Measurements from ENCODE around the gene PTPRF. TPM values are rescaled to one million over a fixed set of nuclear protein-coding genes. Genes with fewer than 3 reads are reported as not detected.

PTPRF gene
- polyA plus RNA-seq, 1 experiment, result 68.3 TPM

DNA sequence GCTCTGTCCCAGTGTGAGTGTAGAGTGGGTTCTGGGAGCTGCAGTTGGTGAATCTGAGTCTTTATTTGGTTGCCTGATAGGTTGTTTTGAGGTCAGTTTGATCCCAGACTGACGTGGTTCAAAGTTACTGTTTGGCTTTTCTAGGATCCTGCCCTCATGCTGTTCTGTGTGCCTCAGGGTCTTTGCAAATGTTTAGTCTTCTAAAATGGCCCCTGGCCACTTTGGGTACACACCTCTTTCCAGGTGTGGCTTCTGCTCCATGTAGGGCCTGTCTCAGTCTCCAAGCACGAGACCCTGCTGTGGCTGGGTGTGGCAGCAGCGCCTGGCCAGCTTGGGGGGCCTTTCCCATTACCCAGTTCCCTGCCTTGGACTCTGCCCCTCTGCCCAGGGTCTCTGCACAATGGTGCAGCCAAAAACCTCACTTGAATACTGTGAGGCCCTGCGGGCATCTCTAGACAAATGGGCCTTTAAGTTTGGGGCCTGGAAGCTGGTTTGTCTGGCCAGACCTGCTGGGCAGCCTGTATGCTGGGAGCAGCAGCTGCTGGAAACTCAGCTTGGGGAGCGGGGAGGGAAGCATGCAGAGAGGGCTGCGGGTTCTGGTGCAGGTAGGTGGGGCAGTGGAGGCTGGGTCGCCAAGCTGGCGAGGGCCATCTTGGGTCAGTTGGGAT lies 5.6 kb downstream of the PTPRF start:
- Histone ChIP-seq H3K4me3 (ENCODE audit: low read depth, low read length) (no peak overlapping the region), H3K27ac (ENCODE audit: low read depth, low read length) (no peak overlapping the region), H3K27me3 (ENCODE audit: control insufficient read depth, insufficient read depth, low read length) (no peaks in the 10 kb centered on the region), H3K9me3 (ENCODE audit: control insufficient read depth, insufficient read depth, low read length) (no peaks in the 10 kb centered on the region; the same call in 1 of the 2 replicates)
- ChIA-PET POLR2A (interaction anchor here (0.6 kb wide), 1 partner anchor 854 kb away, joined by 3 read pairs; no protein-coding TSS in a partner anchor), CTCF (no interaction called here)
- TF ChIP-seq, protein P1, sequence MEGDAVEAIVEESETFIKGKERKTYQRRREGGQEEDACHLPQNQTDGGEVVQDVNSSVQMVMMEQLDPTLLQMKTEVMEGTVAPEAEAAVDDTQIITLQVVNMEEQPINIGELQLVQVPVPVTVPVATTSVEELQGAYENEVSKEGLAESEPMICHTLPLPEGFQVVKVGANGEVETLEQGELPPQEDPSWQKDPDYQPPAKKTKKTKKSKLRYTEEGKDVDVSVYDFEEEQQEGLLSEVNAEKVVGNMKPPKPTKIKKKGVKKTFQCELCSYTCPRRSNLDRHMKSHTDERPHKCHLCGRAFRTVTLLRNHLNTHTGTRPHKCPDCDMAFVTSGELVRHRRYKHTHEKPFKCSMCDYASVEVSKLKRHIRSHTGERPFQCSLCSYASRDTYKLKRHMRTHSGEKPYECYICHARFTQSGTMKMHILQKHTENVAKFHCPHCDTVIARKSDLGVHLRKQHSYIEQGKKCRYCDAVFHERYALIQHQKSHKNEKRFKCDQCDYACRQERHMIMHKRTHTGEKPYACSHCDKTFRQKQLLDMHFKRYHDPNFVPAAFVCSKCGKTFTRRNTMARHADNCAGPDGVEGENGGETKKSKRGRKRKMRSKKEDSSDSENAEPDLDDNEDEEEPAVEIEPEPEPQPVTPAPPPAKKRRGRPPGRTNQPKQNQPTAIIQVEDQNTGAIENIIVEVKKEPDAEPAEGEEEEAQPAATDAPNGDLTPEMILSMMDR (IDR thresholded peaks at IDR 0.05; ENCODE audit: low read depth, low read length), result no peak
- DNase-seq (ENCODE audit: low read depth, low spot score), result no peak

DNA sequence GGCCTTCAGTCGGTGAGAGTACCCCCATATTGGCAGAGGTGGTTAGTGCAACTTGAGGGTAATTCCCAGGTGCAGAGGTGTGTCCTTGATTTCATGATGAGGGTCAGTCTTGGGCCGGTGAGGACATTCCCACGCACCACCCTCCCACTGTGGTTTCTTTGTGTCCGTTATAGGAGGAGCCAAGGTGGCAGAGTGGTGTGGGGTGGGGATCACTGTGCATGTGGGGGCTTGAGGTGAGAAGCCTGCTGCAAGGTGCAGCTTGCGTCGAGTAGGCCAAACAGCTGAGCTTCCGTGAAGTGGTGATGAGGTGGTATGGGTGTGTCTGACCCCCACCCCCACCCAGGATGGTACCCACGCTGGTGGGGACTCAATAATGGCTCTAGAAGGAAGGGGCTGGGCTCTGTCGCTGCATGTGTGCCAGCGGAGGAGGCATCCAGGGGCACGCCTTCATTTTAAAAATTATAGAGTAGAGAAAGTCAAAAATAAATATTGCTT lies 6.2 kb downstream of the PTPRF start:
- ChIA-PET POLR2A (no interaction called here), CTCF (no interaction called here)
- H3K4me3 ChIP-seq (ENCODE audit: low read depth, low read length), result no peak overlapping the region
- H3K27ac ChIP-seq (ENCODE audit: low read depth, low read length), result no peak overlapping the region
- H3K9me3 ChIP-seq (ENCODE audit: control insufficient read depth, insufficient read depth, low read length), result no peaks in the 10 kb centered on the region; the same call in 1 of the 2 replicates
- no peak for DNase-seq (ENCODE audit: low read depth, low spot score)
- TF ChIP-seq, protein P1 (IDR thresholded peaks at IDR 0.05; ENCODE audit: low read depth, low read length), result no peak
- no peaks in the 10 kb centered on the region for H3K27me3 ChIP-seq (ENCODE audit: control insufficient read depth, insufficient read depth, low read length)

DNA sequence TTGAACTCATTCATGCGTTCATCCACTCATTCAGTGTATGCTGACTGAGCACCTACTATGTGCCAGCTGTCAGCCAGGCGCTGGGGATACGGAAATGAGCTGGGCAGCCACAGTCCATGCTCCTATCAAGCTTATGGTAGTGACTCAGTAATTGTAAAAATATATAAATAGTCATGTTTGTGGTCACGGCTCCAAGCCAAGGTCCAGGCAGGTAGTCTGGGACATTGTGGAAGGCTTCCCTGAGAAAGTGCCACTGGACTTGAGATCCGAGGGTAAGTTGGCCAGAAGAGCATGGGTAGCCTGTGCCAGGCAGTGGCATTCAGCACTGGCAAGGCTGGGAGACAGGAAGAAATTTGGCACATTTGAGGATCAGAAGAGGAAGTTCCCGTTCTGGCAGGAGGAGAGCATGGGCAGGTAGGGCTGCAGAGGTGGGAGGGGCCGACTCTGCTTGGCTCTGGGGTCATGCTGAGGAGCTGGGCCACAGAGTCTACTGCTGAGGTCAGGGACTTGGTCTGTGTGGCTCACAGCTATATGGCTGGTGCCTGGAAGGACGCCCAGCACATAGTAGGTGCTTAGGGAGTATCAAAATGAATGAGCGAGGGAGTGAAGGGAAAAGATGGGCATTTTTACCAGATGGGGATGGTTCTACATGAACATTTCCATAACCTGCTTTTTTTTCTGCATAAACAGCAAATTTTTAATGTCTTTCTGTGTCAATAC lies 6.9 kb downstream of the PTPRF start:
- no peaks in the 10 kb centered on the region for H3K27me3 ChIP-seq (ENCODE audit: control insufficient read depth, insufficient read depth, low read length)
- no peak for DNase-seq (ENCODE audit: low read depth, low spot score)
- no peaks in the 10 kb centered on the region for H3K9me3 ChIP-seq (ENCODE audit: control insufficient read depth, insufficient read depth, low read length)
- ChIA-PET POLR2A (no interaction called here), CTCF (no interaction called here)
- H3K27ac ChIP-seq (ENCODE audit: low read depth, low read length), result no peak overlapping the region
- H3K4me3 ChIP-seq (ENCODE audit: low read depth, low read length), result no peak overlapping the region
- TF ChIP-seq, protein P1 (IDR thresholded peaks at IDR 0.05; ENCODE audit: low read depth, low read length), result no peak

DNA sequence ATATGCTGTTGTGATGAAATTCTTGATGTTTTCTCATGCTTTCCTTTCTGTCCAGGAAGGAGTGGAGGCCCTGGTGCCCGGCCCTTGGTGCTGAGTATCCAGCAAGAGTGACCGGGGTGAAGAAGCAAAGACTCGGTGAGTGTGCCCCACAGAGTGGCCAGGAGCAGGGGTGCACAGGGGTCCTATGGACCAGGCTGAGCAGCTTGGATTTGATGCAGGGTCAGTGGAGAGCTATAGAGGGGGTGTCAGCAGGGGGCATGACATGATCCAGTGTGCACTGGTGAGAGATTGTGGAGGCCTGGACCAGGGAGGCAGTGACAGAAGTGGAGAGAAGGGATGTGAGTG lies 7.4 kb downstream of the PTPRF start:
- ChIA-PET CTCF (no interaction called here), POLR2A (no interaction called here)

DNA sequence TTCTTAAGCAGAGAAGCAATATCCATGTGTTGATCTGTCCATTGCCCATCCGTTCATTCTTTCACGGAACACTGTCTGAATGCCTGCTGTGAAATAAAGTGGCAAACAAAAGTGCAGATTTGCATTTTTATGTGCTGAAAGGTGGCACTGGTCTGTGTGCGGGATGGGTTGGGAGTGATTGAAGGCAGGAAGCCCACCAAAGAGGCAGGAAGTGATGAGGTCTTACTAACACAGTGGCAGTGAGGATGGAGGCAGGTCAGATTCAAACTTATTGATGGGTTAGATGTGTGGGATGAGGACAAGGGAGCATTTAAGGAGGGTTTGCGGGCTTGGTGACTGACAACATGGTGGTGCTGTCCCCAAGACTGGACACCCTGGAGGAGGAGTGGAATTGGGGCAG lies 8.3 kb downstream of the PTPRF start:
- TF ChIP-seq, protein P1 (IDR thresholded peaks at IDR 0.05; ENCODE audit: low read depth, low read length), result no peak
- ChIA-PET CTCF (no interaction called here), POLR2A (no interaction called here)
- no peak overlapping the region for H3K4me3 ChIP-seq (ENCODE audit: low read depth, low read length)
- no peak for DNase-seq (ENCODE audit: low read depth, low spot score)
- H3K27me3 ChIP-seq (ENCODE audit: control insufficient read depth, insufficient read depth, low read length), result no peaks in the 10 kb centered on the region
- no peaks in the 10 kb centered on the region for H3K9me3 ChIP-seq (ENCODE audit: control insufficient read depth, insufficient read depth, low read length)
- no peak overlapping the region for H3K27ac ChIP-seq (ENCODE audit: low read depth, low read length)

More for the DNA sequence above, 7.4 kb downstream of the PTPRF start:
- DNase-seq (ENCODE audit: low read depth, low spot score), result no peak
- no peak overlapping the region for H3K27ac ChIP-seq (ENCODE audit: low read depth, low read length)
- no peaks in the 10 kb centered on the region for H3K27me3 ChIP-seq (ENCODE audit: control insufficient read depth, insufficient read depth, low read length)
- no peak overlapping the region for H3K4me3 ChIP-seq (ENCODE audit: low read depth, low read length)
- TF ChIP-seq, protein P1 (IDR thresholded peaks at IDR 0.05; ENCODE audit: low read depth, low read length), result no peak
- no peaks in the 10 kb centered on the region for H3K9me3 ChIP-seq (ENCODE audit: control insufficient read depth, insufficient read depth, low read length)

All from AG04450 (cell line).